Epithelial cell of proximal tubule (primary cell): ENCODE results near the gene SLC17A2. TPM values are rescaled to one million over a fixed set of nuclear protein-coding genes. Genes with fewer than 3 reads are reported as not detected.
"Not testable (repeated sequence)": the region's sequence is repeated elsewhere in the genome, so short reads cannot be mapped to it uniquely, and the experiment has no call there.

ENCODE experiments used
- DNase-seq: peaks from one replicate; pipeline ENCODE4 v3.0.0-alpha.2; 2011; ENCODE audit warnings: low read depth
- H3K4me3 ChIP-seq: 2 replicates; pipeline ENCODE4 v1.5.1; 2011; ENCODE audit warnings: low read depth, mild to moderate bottlenecking, low read length
- total RNA-seq: library from RNA; depleted of rRNA; stranded (reverse); fragments of >200 nt; gene quantifications from 2 replicates; pipeline ENCODE4 v1.2.3, GENCODE V29; 2015
- TF ChIP-seq, protein P1 (sequence below): conservative IDR thresholded peaks from 2 replicates; pipeline ENCODE4 v1.5.1; 2012; ENCODE audit warnings: low read depth, mild to moderate bottlenecking, low read length

SLC17A2 gene
- total RNA-seq, 1 donor from 2014 or later = not detected

DNA sequence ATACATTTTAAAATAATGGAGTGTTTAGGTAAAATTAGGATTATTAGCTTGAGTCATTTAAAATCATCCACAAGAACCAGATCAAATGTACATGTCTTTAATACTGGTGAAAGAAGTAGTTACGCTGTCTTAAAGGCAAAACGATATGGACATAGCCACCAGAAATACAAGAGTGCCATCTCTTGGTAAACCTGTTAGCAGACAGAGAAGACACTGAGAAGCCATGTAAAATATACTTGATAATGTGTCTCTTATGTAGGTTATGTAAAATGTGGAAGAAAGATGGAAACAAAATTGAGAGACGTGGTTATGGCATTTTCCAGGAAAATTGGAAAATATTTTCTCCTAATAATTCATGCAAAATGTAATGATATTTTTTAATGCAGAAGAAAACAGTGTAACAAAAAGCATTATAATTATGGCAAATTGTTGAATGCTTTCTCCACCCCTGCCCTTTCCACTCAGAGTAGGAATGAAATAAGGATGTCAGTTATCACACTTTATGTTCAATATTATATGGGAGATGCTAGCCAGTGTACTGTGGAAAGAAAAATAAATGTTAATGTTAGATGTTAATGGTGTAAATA is 12.2 kb upstream of the SLC17A2 start:
- no peak for DNase-seq
- no peak overlapping the region for H3K4me3 ChIP-seq
- TF ChIP-seq, protein P1, sequence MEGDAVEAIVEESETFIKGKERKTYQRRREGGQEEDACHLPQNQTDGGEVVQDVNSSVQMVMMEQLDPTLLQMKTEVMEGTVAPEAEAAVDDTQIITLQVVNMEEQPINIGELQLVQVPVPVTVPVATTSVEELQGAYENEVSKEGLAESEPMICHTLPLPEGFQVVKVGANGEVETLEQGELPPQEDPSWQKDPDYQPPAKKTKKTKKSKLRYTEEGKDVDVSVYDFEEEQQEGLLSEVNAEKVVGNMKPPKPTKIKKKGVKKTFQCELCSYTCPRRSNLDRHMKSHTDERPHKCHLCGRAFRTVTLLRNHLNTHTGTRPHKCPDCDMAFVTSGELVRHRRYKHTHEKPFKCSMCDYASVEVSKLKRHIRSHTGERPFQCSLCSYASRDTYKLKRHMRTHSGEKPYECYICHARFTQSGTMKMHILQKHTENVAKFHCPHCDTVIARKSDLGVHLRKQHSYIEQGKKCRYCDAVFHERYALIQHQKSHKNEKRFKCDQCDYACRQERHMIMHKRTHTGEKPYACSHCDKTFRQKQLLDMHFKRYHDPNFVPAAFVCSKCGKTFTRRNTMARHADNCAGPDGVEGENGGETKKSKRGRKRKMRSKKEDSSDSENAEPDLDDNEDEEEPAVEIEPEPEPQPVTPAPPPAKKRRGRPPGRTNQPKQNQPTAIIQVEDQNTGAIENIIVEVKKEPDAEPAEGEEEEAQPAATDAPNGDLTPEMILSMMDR = peak; percentile 84

DNA sequence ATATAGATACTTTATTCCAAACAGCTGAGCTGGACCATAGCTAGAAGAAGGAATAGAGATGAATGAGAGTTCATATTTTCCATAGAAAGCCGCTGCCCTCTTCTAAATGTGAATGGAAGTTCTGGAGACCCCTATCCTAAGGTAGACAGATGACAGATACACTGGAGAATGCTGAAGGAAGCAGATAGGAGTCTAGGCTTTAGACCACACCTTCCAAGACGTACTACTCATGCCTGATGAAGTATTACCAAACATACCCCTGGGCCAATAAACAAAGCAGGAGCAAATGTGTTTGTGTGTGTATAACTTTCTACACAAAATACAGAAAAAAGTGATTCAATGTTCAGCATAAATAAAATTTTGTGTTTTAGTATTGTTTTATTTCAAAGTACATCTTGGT is 9.1 kb upstream of the SLC17A2 start:
- TF ChIP-seq, protein P1 = no peak
- DNase-seq = no peak
- H3K4me3 ChIP-seq = no peak overlapping the region

DNA sequence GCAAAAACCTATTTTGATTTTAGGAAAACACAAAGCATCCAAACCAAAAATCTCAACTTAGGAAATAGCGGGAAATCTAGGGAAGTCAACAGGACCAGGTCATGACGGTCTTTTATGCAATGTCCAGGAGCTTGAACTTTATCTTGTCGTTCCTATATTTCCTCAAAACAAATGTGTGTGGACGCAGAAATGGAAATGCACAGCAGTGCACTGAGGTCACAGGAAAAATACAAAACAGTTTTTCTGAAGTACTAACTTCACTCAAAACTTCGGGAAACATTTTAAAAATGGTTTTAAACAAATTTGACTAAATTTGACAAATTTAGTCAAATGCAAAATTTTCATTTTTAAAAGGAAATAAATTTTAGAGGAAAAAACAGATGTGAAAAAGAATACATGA is 5.5 kb upstream of the SLC17A2 start:
- TF ChIP-seq, protein P1 = no peak
- no peak overlapping the region for H3K4me3 ChIP-seq
- DNase-seq = no peak

DNA sequence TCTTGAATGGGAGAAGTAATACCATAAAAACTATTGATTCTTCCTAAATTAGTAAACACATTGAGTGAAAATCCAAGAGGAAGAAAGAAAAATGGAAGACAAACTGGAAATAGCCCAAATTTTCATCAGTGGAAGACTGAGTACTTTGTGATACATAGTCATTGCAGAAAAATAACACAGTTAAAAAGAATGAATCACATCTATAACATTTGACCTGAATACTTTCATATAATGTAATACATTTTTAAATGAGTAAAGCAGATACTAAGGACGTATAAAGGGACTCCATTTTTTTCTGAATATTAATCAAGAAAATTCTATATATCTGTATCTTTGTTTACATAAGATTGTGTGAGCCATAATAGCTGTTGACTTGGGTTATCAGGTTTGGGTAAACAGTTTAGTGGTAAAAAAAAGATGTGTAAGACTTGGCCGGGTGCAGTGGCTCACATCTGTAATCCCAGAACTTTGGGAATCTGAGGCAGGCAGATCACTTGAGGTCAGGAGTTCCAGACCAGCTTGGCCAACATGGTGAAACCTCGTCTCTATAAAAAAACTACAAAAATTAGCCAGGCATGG is 4.3 kb upstream of the SLC17A2 start:
- DNase-seq = no peak
- TF ChIP-seq, protein P1 = no peak
- H3K4me3 ChIP-seq = no peak overlapping the region

DNA sequence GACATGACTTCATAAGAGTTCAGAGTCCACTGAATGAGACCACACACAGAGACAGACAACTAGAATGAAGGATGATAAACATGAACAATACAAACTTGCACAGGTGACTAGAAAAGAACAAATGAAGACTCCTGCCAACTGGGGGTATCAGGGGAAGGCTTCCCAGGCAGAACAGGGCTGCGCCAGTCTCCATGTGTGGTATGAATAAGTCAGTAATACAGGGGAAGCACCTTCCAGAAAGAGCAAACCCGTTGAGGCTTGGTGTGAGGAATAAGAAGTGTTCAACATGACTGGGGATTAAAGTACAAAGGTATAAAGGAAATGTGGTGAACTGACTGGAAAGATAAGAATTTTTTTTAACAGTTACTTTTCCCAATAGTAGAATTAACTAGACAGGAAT is 3.7 kb upstream of the SLC17A2 start:
- no peak for DNase-seq
- TF ChIP-seq, protein P1 = no peak
- no peak overlapping the region for H3K4me3 ChIP-seq

DNA sequence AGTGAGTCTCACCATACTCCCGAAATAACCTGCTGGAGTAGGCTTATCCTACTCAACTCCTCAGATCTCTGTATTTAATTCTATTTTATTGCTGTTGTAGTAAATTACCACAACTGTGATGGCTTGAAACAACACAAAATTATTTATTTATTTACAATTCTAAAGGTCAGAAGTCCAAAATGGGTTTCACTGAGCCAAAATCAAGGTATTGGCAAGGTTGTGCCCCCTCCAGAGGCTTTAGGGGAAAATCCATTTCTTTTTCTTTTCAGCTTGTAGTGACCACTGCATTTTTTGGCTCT is 869 bp upstream of the SLC17A2 start:
- TF ChIP-seq, protein P1 = no peak
- DNase-seq = no peak
- H3K4me3 ChIP-seq = no peak overlapping the region

DNA sequence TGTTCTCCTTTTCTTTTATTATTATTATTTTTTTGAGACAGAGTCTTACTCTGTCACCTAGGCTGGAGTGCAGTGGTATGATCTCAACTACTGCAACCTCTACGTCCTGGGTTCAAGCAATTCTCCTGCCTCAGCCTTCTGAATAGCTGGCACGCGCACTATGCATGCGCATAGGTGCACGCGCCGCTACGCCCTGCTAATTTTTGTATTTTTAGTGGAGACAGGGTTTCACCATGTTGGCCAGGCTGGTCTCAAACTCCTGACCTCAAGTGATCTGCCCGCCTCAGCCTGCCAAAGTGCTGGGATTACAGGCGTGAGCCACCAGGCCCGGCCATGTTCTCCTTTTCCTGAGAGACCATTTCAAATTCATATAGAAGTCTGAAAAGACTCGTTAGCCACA is 706 bp downstream of the SLC17A2 start:
- DNase-seq, H3K4me3 ChIP-seq: not testable (repeated sequence)
